Effector CD4-positive, alpha-beta T cell (primary cell): Measurements from ENCODE around the gene SEMA4F.

Source experiments
- DNase-seq: peaks from one replicate; pipeline ENCODE4 v3.0.0-alpha.2; 2020

SEMA4F gene

DNA sequence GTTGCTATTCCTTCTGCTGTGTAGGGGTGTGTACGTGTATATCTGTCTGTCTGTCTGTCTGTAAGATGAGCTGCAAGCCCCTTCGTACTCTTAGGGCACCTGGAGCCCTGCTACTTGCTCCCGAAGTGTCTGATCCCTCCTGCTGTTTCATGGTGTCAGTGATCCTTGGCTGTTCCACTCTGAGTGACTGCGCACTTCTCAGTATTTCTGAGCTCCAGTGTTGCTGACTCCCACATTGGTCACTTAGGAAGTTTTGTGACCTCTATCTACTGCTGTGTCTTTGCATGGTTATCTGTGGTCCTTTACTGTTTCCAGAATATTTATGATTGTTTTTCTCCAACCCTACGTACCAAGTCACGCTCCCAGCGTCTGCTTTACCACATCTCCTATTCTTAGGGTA is 16.2 kb downstream of the SEMA4F start:
- DNase-seq, result no peak

DNA sequence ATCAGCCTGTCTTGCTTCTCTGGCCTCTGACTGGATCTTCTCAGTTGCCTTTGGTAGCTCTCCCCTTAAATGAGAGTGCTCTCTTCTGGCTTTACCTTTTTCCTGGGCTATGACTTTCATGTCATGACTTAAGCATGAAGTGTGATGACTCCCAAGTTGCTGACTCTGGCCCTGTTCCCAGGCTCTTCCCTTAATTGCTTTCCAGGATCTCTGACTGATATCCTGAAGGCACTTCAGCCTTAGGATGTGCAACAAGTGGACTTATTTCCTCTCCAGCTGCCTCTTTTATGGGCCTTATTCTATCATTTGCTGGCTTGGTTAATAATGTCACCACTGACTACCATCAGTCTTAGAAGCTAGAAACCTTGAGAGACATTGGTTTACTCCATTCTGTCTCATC is 17.4 kb downstream of the SEMA4F start:
- no peak for DNase-seq

DNA sequence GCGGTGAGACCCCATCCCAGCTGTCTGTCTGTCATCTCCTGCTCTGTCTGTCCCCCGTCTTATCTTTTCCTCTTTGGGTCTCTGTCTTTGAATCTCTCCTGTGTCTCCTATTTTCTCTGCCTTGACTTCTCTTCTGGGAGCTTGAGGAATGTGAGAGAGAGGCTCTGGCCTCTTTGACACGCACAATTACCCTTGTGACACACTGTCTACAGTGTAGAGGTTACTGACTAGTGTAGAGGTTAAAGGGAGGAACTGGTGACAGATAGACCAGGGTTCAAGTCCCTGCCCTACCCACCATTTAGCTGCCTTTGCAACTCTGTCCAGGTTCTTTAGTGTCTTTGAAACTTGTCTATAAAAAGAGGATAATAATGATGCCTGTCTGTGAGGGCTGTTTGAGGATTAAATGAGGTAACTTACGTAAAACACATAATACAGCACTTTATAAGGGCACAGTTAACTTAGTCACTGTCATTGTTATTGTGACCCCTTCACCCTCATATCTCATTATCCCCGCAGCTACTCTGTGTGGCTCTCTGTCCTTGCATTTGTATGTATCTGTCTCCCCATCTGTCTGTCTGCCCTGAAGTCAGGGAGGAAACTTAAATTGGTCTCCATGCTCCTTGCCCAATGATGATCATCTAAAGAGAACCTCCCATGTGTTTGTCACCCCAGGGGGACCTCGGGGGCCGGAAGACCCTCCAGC is 19.9 kb downstream of the SEMA4F start:
- DNase-seq, result no peak

DNA sequence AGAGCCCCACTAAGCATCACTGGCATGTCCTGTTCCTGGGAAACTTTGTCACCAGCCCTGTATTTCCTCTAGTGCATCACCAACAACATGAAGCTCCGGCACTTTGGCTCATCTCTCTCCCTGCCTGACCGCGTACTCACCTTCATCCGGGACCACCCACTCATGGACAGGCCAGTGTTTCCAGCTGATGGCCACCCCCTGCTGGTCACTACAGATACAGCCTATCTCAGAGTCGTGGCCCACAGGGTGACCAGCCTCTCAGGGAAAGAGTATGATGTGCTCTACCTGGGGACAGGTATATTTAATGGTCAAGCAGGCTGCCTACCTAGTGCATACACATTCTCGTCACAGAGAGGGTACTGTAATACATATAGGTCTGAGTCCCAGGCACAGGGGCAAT is 21.0 kb downstream of the SEMA4F start:
- no peak for DNase-seq

DNA sequence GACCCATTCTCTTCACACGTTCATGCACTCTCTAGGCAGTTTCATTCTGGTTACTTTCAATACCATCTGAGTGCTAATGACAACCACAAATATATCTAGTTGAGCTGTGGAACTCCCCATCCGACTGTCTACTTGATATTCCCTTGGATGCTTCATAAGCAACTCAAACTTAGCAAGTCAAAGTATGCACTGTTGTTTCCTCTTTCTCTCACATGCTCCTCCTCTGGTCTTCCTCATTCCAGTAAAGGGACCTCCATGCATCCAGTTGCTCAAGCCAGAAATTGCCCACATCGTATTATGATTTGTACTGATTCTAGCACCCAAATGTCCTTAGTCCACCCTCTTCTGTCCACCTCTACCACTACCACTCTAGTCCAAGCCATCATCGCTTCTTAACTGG is 22.3 kb downstream of the SEMA4F start:
- no peak for DNase-seq

DNA sequence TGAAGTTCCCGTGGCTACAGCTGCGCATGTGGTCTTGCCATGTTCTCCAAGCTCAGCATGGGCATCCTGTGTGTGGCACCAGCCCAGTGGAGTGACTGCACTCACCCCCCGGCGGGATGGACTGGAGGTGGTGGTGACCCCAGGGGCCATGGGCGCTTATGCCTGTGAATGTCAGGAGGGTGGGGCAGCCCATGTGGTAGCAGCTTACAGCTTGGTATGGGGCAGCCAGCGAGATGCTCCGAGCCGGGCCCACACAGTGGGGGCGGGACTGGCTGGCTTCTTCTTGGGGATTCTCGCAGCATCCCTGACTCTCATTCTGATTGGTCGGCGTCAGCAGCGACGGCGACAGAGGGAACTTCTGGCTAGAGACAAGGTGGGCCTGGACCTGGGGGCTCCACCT is 25.6 kb downstream of the SEMA4F start:
- no peak for DNase-seq

DNA sequence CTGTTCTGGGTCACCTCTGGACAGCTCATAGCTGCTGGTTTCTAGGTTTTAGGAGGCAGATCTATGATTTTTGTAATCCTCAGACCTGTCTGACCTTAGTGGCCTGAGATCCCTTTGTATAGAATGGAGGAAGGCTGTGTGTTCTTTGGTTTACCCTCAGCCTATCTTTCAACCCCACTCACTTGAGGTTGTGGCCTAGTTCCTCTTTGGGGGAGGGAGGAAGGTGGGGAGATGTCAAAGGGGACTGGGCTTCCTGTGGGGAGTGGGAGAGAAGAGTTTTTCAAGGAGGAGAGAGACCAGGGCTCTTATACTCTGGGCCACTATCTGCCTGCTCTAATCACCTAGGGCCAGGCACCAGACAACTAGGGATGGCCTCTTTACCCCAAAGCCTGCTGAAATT is 28.5 kb downstream of the SEMA4F start:
- no peak for DNase-seq

DNA sequence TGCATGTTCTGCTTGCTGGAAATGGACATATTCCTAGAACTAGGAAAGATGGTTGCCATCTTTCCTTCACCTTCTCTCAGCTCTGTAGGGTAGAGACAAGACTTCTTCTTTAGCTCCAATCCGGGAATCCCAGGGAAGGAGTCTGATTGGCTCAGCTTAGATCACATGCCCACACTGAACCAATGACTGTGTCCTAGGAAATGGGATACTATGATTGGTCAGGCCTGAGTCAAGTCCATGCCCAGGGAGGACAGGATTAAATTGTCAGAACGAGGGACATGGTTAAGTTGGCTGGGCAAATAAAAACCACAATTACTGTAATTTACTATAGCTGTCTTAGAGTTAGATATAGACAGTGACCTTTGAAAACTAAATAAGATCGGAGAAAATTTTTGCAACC is 31.4 kb downstream of the SEMA4F start:
- DNase-seq, result no peak

DNA sequence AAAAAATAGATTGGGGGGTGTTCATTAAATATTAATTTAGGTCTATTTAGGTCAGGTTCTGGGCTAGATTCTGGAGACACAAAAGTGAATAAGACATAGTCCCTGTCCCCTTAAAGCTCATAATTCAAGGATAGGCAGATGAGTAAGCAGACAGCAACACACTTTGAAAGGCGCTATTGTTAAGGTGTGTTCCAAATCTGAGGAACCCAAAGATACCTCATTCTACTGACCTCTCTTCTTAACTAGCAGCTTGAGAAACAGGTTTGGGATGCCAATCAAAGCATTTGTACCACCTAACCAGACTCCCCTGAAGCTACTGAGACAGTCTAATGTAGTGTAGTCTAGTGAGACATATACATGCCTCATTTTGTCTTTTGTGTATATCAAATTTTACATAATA is 34.8 kb downstream of the SEMA4F start:
- DNase-seq, result no peak

DNA sequence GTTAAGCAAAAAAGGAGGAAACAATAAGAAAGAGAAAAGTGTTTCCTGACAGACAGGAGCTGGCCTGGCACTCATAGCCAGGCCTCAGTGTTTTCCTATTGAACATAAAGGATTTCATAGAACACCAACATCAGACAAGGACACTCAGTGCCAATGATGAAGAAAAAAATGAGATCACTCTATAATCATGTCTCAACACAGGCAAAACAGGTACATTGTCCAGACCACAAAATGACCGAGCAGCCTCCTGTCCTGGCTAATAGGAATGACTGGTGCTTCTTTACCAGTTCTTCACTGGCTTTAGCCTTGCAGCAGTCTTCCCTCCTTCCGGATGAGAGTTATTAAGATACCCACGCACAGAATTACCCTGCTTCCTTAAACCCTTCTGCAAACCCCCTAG is 35.6 kb downstream of the SEMA4F start:
- DNase-seq, result no peak

DNA sequence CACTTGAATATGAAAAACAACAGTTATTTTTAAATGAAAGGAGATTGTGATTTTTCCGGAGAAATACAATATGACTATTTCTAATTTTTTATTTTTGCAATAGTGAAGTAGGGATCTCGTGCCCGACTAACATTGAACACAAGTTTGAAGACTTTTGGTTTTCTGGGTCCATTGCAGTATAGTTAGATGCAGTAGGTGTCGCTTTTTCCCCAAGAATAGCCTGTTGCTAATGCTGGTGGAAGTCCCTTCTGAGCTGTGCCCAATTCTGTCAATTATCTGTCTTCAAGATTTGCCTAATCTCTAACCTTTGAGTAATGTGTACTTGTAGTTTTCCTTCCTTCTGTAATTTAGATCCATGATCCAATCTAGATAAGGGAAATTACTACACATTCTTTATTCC is 36.5 kb downstream of the SEMA4F start:
- no peak for DNase-seq

DNA sequence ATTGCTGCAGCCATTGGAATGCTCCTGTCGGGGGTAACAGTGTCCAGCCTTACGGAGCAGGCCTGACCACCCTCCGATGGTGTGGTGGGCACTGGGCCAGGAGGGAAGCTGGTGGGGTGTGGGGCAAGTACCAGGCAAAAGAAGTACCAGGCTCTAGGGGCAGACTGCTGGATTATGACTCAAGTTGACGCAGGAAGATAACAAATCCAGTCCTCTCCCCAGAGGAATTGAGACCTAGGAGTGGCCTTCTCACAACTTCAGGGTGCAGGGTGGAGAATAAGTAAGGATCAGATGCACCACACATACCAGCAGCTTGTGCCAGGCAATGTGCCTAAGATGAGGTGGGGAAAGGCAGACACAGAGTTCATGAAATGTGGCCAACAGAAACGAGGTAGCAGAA is 37.9 kb downstream of the SEMA4F start:
- no peak for DNase-seq

DNA sequence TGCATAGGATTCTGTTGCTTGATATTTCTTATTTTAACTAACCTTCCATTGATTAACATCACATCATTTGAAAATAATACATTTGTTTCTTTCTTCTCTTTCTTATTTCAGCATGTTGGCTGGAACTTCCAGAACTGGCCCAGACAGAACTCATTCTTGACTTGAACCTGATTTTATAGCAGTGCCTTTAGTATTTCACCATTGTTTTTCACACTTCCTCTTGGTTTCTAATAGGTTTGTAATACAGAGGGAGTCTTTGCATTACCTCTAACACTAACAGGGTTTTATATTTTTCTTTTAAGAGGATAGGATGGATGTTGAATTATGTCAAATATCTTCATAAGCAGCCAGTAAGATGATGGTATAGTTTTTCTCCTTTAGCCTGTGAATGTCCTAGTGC is 39.2 kb downstream of the SEMA4F start:
- no peak for DNase-seq

DNA sequence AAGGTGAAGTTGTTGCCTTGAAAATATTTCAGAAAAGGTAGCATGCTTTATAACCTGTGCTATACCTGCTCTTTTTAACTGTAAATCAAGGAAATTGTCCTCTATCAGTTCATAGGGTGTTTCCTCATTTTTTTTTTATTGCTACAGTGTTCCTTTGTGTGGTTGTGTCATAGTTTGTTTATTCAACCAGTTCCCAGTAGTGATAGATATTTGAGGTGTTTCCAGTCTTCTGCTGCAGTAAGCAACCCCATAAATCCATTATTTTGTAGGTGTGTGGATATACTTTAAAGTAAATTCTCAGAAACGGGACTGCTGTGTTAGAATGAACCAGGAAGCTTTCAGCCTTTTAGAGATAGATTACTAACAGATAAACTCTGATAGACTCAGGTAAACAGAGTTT is 39.6 kb downstream of the SEMA4F start:
- DNase-seq, result no peak

DNA sequence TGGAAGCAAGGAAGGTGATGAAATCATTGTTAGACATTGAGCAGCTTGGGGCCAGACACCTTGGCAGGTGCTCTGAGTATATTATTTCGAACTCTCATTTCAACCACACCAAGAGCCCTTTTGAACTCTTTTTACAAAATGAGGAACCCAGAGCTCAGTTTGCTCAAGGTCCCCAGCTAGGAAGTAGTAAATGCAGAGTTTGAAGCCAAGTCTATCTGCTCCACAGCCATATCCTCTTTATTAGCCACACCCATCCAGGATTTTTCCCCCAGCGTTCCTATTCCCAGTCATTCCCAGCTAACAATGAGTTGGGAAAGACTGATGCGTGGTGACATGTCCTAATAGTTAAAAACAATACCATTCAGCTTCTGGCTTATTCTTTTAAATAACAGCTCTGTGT is 40.2 kb downstream of the SEMA4F start:
- no peak for DNase-seq

DNA sequence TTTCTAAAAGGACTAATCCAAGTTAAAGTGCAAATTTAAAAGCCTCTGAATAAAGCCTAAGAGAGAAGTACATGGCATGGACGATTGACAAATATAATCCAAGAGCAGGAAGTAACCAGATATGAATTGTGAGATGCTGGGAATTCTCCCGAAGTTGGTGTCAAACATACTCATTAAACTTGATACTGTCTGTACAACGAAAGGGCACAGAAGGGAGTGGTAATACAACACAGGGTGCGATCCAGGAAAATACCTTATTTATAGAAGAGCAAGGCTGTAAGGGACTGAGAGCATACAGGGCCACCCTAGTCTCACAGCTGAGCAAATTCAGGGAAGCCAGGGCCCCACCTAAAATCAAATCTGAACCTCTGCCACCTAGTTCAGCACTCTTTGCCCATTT is 41.6 kb downstream of the SEMA4F start:
- DNase-seq, result no peak

DNA sequence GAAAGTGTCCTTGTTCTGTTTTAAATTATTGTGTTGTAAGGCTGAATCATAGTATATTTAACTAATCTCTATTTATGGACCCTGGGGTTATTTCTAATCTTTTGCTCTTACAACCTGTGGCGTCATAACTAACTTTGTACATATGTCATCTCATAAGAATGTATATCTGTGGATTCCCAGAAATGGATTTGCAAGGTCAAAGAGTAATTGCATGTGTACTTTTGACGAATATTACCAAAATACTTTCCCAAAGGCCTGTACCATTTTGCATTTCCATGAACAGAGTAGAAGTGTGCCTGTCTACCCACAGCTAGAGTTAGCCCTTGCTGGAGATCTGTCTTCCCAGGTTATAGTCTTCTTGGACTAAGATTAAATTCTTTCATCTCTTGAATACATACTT is 42.8 kb downstream of the SEMA4F start:
- DNase-seq, result no peak

DNA sequence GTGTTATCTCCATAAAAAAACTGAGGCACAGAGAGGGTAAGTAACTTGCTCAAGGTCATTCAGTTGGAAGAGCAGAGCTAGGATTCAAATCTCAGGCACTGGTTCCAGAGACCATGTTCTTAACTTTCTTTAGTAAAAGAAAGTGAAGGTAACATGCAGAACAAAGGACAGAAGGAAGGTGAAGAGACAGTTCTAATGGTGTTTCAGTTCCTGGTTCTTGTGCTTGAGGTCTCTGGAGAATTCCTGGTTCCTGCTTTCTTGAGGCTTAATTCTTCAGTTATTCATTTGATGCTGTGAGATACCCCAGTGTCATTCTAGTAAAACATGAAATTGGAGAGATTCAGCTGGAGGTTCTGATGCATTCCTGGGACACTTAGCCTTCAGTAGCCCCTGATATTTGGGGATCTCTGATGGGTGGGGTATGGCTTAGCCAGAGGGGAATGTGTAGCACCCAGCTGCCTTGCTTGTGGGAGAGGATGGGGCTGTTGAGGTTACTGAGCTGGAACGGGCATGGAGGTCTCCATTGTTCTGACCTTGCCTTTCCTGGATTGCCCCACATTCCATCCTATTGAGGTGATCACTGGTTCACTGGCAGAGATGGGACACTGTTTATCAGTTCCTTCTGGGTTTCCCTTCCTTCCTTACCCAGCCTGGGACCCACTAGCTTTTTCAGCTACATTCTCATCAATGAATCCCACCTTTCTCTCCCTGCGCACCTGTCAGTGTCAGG is 46.8 kb downstream of the SEMA4F start:
- DNase-seq, result no peak

DNA sequence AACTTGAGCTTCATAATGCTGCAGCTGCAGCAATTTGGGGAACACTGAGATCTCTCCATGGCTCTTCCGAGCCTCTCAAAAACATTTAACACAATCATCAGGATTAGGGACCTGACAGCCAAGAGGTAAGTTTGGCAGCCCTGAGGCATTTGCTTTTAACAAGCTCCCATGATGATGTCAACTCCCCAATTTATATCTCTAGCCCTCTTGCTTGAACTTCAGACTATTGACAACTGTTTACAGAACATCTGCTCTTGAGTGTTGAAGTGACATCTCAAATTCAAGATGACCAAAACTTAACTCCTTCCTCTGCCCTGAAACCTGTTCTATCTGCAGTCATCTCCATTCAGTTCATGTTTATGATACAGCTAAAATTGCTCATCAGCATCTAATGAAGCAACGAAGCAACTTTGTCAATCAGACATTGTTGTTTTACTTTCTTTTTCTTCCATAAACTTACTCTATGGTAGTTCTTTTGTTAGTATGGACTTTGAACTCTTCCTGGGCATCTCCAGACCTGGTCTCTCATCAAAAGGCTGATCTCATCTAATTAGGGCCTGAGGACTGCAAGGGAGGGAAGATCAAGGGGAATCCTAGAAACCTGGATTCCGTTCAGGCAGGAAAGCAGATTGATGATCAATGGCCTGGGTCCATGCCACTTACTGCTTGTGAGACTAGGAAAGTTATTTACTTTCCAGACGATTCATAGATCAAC is 48.1 kb downstream of the SEMA4F start:
- DNase-seq, result no peak

DNA sequence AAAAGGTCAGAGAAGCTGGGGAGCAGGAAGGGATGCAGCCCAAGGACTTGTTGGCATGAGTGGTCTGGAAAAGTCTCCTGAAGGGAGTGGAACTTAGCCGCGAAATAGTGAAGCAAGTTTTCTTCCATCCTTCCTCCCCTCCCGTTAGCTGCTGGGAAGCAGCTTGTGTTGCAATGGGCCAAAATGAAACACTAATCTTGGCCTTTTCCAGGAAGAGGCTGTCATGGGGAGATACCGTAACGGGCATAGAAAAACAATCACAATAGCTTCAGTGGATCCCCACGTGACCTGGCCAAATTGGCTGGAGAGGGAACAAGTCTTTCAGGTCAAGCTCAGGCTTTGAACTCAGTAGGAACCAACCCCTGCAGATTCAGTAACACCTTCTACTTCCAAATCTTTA is 49.3 kb downstream of the SEMA4F start:
- DNase-seq, result no peak

DNA sequence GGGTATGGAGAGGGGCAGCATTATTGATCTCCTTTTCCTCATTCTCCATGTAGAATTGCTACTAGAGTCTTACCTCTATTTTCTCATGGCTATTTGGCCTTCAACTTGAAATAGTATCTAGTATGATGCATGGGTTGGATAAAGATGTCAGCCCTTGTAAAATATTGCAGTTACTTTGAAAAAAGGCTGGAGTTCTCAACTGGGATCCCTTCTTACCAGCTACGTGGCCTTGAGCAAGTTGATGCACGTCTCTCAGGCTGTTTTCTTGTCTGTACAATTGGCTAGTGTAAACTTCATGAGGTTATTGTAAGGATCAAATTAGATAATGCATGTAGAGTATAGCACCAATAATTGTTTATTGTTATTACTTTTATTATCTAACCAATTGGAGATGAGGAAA is 50.2 kb downstream of the SEMA4F start:
- no peak for DNase-seq

DNA sequence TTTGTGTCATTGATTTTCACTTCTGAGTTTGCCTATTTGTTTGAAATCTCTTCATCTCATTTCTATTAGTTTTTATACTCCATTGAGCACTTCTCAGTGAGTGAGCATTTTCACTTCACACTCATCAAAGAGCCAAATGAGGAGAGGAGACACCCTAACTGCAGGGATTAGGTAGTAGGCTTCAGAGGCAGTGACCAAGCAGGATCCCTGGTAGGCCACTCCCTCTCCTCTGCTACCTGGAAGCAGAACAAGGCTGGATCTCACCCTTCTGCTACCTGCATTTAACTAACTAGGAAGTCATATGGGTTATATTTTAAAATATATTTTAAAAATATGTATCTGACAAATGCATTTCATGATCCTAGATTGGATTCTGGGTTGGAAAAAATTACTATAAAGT is 52.7 kb downstream of the SEMA4F start:
- no peak for DNase-seq

DNA sequence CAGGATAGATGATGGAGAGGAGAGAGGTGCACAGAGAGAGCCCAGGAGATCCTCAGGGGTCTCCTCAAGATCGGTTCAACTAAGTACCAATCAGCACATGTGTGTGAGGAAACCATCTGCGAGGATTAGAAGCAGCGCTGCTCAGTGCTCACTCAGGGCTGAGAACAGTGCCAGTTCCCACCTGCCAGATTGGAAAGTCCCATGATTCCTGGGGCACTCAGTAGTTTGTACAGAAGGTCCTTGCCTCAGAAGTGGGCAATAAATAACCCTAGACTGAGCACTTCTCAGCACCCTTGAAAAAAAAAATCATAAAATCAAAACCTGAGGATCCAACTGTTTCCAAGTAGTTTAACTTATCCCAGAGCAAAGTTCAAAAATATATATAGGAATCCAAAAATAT is 53.8 kb downstream of the SEMA4F start:
- DNase-seq, result no peak

DNA sequence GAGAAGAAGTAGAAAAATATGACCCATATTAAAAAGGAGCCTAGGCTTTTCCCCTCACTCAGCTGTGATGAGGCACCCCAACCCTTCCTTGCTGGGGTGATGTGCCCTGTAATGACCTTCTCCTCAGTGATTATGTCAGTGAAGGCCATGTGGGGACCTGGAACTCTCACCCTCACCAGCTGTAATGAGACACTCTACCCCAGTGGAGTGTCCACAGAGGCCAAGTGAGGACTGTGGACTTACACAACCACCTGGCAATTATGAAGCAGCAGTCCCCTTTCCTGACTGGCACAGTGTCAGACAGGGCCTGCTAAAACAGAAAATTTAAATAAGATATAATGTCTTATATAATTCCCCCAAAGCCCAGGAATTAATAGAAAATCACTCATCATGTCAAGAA is 54.2 kb downstream of the SEMA4F start:
- DNase-seq, result no peak
